AG04449 (cell line): Measurements from ENCODE around the gene TRMU.

Source experiments
- CTCF ChIA-PET: fragments of 350-600 bp; formaldehyde crosslinking; extraction: SDS; loops from one replicate; lab custom pipeline; 2021; ENCODE audit warnings: antibody characterized with exemption; lab: Yijun Ruan, JAX
- POLR2A ChIA-PET: fragments of 400-600, 350-600 bp; formaldehyde crosslinking; extraction: SDS; loops from one replicate; lab custom pipeline; 2020; ENCODE audit warnings: antibody characterized with exemption, inconsistent platforms; lab: Yijun Ruan, JAX
- DNase-seq: peaks from one replicate; pipeline ENCODE4 v3.0.0-alpha.2; 2010; ENCODE audit warnings: low read depth, low spot score
- H3K4me3 ChIP-seq: 2 replicates; pipeline ENCODE4 v1.5.1; 2011; ENCODE audit warnings: low read depth, mild to moderate bottlenecking, control low read depth, low read length
- TF ChIP-seq, protein P1 (sequence below): IDR thresholded peaks from one replicate; pipeline ENCODE4 v1.5.1; 2011; ENCODE audit warnings: mild to moderate bottlenecking, moderate library complexity, low read length, control low read depth, inconsistent platforms; ENCODE audit not compliant: insufficient read depth; ENCODE audit errors: missing control alignments

The TRMU gene

DNA sequence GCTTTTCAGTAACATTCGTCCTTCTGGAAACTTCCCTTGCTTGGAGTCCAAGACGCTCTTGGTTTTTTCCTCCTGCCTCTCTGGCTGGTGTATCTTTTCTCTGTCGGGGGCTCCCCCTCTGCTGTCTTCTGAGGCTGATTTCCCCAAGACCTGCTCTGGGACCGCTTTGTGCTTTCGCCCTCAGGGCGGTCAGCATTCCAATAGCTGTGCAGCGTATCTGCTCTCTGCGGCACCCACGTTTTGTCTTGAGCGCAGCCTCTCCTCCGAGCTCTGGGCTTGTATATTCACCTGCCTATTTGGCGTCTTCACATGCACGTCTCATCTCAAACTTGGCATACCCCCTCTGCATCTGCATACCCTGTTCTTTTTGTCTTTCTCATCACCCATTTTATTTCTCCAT is 36.4 kb upstream of the TRMU start:
- ChIA-PET POLR2A (interaction anchor here (0.7 kb wide), 1 partner anchor 150 kb away, joined by 3 read pairs; no protein-coding TSS in a partner anchor), CTCF (interaction anchor here (1.0 to 2.2 kb wide), 5 partner anchors 13 to 293 kb away, joined by 3 to 8 read pairs (median 3); no protein-coding TSS in a partner anchor)
- no peak for DNase-seq
- TF ChIP-seq, protein P1, sequence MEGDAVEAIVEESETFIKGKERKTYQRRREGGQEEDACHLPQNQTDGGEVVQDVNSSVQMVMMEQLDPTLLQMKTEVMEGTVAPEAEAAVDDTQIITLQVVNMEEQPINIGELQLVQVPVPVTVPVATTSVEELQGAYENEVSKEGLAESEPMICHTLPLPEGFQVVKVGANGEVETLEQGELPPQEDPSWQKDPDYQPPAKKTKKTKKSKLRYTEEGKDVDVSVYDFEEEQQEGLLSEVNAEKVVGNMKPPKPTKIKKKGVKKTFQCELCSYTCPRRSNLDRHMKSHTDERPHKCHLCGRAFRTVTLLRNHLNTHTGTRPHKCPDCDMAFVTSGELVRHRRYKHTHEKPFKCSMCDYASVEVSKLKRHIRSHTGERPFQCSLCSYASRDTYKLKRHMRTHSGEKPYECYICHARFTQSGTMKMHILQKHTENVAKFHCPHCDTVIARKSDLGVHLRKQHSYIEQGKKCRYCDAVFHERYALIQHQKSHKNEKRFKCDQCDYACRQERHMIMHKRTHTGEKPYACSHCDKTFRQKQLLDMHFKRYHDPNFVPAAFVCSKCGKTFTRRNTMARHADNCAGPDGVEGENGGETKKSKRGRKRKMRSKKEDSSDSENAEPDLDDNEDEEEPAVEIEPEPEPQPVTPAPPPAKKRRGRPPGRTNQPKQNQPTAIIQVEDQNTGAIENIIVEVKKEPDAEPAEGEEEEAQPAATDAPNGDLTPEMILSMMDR = no peak
- no peak overlapping the region for H3K4me3 ChIP-seq

DNA sequence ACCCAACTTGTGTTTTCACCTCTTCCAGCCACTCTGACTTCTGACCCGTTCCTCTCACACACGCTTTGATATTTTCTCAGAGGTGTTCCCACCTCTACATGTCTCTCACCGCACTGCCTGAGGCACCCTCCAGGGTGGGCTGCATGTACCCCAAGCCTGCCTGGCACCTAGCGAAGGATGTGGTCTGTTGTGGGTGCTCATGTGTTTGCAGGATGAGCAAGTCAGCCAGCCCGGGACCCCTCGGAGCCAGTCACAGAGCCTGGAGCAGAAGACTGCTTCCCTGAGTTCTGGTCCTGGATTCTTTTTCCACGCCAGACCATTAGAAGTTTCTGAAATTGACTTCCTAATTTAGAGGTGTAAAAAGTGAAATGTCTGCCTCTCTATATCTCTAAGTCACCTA is 35.0 kb upstream of the TRMU start:
- TF ChIP-seq, protein P1 = no peak
- CTCF ChIA-PET = interaction anchor here (2.2 kb wide), 1 partner anchor 294 kb away, joined by 8 read pairs; no protein-coding TSS in a partner anchor

DNA sequence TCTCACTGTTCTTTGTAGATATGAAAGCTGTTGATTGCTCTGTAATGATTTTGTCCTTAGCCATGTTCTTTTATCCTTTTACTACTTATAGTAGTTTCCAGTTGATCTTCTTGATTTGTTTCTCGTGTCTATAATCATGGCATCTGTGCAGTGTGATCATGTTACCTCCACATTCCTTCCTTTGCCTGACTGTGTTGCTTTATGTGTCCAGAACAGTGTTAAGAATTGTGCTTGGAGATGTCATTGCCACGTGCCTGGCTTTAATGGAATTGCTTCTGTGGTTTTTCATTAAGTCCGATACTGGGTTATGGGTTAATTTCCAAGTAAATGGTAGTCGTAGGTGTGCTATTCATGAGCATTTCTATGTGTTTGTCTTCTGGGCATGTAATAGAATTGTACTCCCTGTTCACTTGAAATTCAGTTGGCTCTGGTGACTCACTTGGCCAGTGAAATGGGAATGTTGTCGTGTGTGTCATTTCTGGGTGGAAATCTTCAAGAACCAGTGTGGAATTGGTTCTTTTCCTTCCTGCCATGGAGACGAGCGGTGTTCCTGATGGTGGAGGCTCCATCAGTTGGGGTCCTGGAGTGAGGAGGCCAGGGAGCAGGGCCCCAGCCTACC is 32.1 kb upstream of the TRMU start:
- ChIA-PET CTCF (interaction anchor here (1.2 to 2.1 kb wide), 3 partner anchors 12 to 307 kb away, joined by 3 to 10 read pairs (median 7); no protein-coding TSS in a partner anchor), POLR2A (no interaction called here)
- no peak for DNase-seq

More for the DNA sequence above, 35.0 kb upstream of the TRMU start:
- H3K4me3 ChIP-seq = no peak overlapping the region
- no peak for DNase-seq
- POLR2A ChIA-PET = no interaction called here

DNA sequence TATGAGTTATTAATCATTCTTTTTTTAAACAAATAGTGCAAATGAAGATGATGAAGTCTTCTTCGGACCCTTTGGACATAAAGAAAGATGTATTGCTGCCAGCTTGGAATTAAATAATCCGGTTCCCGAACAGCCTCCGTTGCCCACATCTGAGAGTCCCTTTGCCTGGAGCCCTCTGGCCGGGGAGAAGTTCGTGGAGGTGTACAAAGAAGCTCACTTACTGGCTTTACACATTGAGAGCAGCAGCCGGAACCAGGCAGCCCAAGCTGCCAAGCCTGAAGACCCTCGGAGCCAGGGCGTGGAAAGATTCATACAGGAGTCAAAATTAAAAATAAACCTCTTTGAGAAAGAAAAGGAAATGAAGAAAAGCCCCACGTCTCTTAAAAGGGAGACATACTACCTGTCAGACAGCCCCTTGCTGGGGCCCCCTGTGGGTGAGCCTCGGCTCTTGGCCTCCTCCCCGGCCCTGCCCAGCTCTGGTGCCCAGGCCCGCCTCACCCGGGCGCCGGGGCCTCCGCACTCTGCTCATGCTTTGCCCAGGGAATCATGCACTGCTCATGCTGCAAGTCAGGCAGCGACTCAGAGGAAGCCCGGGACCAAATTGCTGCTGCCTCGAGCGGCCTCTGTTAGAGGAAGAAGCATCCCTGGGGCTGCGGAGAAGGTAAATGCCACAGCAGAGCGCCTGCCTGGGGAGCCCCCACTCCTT is 27.1 kb upstream of the TRMU start:
- POLR2A ChIA-PET = interaction anchor here (1.5 kb wide), 1 partner anchor 41 kb away, joined by 3 read pairs; the partner anchor contains the start of gene TTC38
- no peak for DNase-seq
- TF ChIP-seq, protein P1 = no peak
- CTCF ChIA-PET = interaction anchor here (1.1 to 12.0 kb wide), 6 partner anchors 187 to 312 kb away, joined by 3 to 129 read pairs (median 6); no protein-coding TSS in a partner anchor
- H3K4me3 ChIP-seq = no peak overlapping the region

More for the DNA sequence above, 32.1 kb upstream of the TRMU start:
- no peak overlapping the region for H3K4me3 ChIP-seq
- TF ChIP-seq, protein P1 = no peak

DNA sequence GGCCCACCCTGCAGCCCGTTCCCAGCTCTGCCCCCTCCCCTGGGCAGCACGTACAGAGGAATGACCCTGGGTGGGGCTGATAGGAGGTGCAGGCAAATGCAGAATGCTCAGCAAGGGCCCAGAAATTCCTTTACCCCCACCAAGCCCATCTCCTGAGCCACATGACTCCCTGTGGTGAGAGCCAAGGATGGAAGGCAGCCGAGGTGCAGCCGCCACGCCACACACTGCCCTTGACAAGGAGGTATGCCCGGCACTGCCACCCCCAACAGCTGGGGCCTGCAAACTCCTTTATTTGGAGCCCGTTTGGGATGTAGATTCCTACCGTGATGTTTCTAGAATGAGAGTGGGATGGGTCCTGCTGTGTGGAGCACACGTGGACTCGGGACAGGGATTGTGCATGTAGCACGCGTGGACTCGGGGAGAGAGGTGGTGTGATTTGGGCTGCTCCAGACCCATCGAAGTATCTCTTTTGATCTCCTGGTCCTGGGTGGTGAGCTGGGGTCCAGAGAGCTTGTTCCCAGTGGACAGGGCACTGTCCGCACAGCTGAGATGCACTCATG is 25.9 kb upstream of the TRMU start:
- ChIA-PET POLR2A (interaction anchor here (0.6 to 1.5 kb wide), 2 partner anchors 26 to 42 kb away, joined by 3 read pairs; partner anchors contain the start of genes TRMU and TTC38), CTCF (interaction anchor here (1.1 to 12.0 kb wide), 5 partner anchors 188 to 314 kb away, joined by 3 to 129 read pairs (median 20); no protein-coding TSS in a partner anchor)
- TF ChIP-seq, protein P1 = no peak
- H3K4me3 ChIP-seq = no peak overlapping the region
- no peak for DNase-seq
